Measurements from ENCODE around the gene PAQR9.

- TF ChIP-seq CTCF (IDR thresholded peaks at IDR 0.05 in 8 of 11, conservative IDR thresholded peaks at IDR 0.05 in 3 of 11) (no peak), POLR2A (IDR thresholded peaks at IDR 0.05) (no peak), POLR2AphosphoS5 (IDR thresholded peaks at IDR 0.05) (no peak)
Measured at GRCh38 chr3:142962175-142962519, 1.3 kb downstream of the PAQR9 start.
